K562 (cell line): ENCODE results near the gene SLC26A11. TPM values are rescaled to one million over a fixed set of nuclear protein-coding genes. Genes with fewer than 3 reads are reported as not detected.

Experiments used
- ATAC-seq: fragments of 200-7000 bp; cut with Tn5 transposase; 3 replicates; pipeline ENCODE4 v1.9.1; 2020; ENCODE audit warnings: moderate library complexity
- BruUV-seq: library from RNA; stranded (reverse); fragments of 400-500 nt; replicated peaks from 2 replicates; lab custom pipeline; 2021; lab: Mats Ljungman, UMichigan
- CTCF ChIA-PET: fragments of 300-600 bp; formaldehyde crosslinking; extraction: SDS; loops from one replicate; lab custom pipeline; 2021; ENCODE audit warnings: low intra/inter-chr PET ratio; lab: Yijun Ruan, JAX
- POLR2A ChIA-PET: fragments of 300-600, 350-650 bp; sonication (Branson Sonifier 250); formaldehyde crosslinking; extraction: SDS; loops from one replicate; lab custom pipeline; 2021; ENCODE audit warnings: antibody characterized with exemption, inconsistent platforms; lab: Yijun Ruan, JAX
- DNase-seq, 4 experiments: peaks; one replicate each; pipeline versions ENCODE4 v3.0.0 to v3.0.0-alpha.2; 2011 to 2018; ENCODE audit warnings: low spot score in 3 of 4, mixed read lengths in 3 of 4; ENCODE audit errors: extremely low read depth in 1 of 4
- FAIRE-seq: peaks from 2 replicates; lab custom pipeline; 2011; peaks lifted over from hg19 to GRCh38; lab: Jason Lieb, UNC
- H2AFZ ChIP-seq: 2 replicates; pipeline ENCODE4 v1.6.0; 2011; ENCODE audit warnings: low read depth, low read length, control low read depth, inconsistent platforms
- H3K27ac ChIP-seq: fragments of 200-600 bp; 3 replicates; pipeline ENCODE4 v1.8.0; 2011; ENCODE audit warnings: low read depth, mild to moderate bottlenecking, control low read depth, inconsistent platforms, low read length, moderate library complexity, mixed read lengths; ENCODE audit errors: extremely low read depth
- H3K27me3 ChIP-seq, 2 experiments: fragments of 300-600 bp in 1 of 2; 2 replicates in 1 of 2; 3 replicates in 1 of 2; pipeline versions ENCODE4 v1.6.0 to v1.8.0; 2011; ENCODE audit warnings: inconsistent platforms in 2 of 2, low read length in 2 of 2, mild to moderate bottlenecking in 1 of 2, mixed read lengths in 1 of 2, moderate library complexity in 1 of 2; ENCODE audit not compliant: control insufficient read depth in 2 of 2, insufficient read depth in 2 of 2
- H3K36me3 ChIP-seq: fragments of 300-600 bp; 3 replicates; pipeline ENCODE4 v1.8.0; 2011; ENCODE audit warnings: mild to moderate bottlenecking, low read length, inconsistent platforms; ENCODE audit not compliant: control insufficient read depth, insufficient read depth
- H3K4me1 ChIP-seq, 2 experiments: fragments of 200-600 bp in 1 of 2; replicated peaks in 1 of 2; 2 replicates in 1 of 2; 3 replicates in 1 of 2; pipeline versions ENCODE4 v1.5.1 to v1.8.0; 2011; ENCODE audit warnings: inconsistent platforms in 2 of 2, low read length in 2 of 2, mild to moderate bottlenecking in 1 of 2, mixed read lengths in 1 of 2, moderate library complexity in 1 of 2; ENCODE audit not compliant: control insufficient read depth in 2 of 2, insufficient read depth in 2 of 2
- H3K4me2 ChIP-seq: 2 replicates; pipeline ENCODE4 v1.6.1; 2011; ENCODE audit warnings: low read length, control low read depth, inconsistent platforms, mixed read lengths; ENCODE audit not compliant: insufficient read depth
- H3K4me3 ChIP-seq: fragments of 200-600 bp; sonication (generic), shearing (Covaris generic); 2 replicates; pipeline ENCODE4 v1.5.1; 2016; ENCODE audit warnings: control low read depth, inconsistent platforms
- H3K79me2 ChIP-seq: fragments of 200-600 bp; 3 replicates; pipeline ENCODE4 v1.8.0; 2011; ENCODE audit warnings: low read length, inconsistent platforms; ENCODE audit not compliant: control insufficient read depth, insufficient read depth
- H3K9ac ChIP-seq, 2 experiments: 2 replicates each; pipeline versions ENCODE4 v1.6.0 to v1.6.1; 2011; ENCODE audit warnings: low read depth in 2 of 2, low read length in 2 of 2, control low read depth in 1 of 2, inconsistent platforms in 1 of 2, mild to moderate bottlenecking in 1 of 2, mixed read lengths in 1 of 2; ENCODE audit not compliant: insufficient read depth in 1 of 2
- H3K9me1 ChIP-seq: one replicate; pipeline ENCODE4 v1.6.0; 2011; ENCODE audit warnings: inconsistent platforms, mild to moderate bottlenecking, low read length, moderate library complexity; ENCODE audit not compliant: control insufficient read depth, insufficient read depth
- H3K9me3 ChIP-seq: replicated peaks from 2 replicates; pipeline ENCODE4 v1.5.1; 2011; ENCODE audit warnings: low read depth, low read length, inconsistent platforms; ENCODE audit not compliant: control insufficient read depth, insufficient read depth
- H4K20me1 ChIP-seq: replicated peaks from 2 replicates; pipeline ENCODE4 v1.6.1; 2011; ENCODE audit warnings: low read length, inconsistent platforms, mixed read lengths; ENCODE audit not compliant: control insufficient read depth, insufficient read depth
- C11orf30 ChIP-seq: fragments of 450-650 bp; IDR thresholded peaks from 2 replicates; pipeline ENCODE4 v1.6.1; 2016; ENCODE audit warnings: low read depth, mild to moderate bottlenecking
- ETS2 ChIP-seq: IDR thresholded peaks from 2 replicates; pipeline ENCODE4 v1.6.1; 2016; ENCODE audit warnings: borderline replicate concordance, missing genetic modification characterization, mild to moderate bottlenecking, moderate library complexity, missing compliant biosample characterization; ENCODE audit not compliant: poor library complexity, severe bottlenecking
- SPI1 ChIP-seq: IDR thresholded peaks from 2 replicates; pipeline ENCODE4 v1.6.1; 2011; ENCODE audit warnings: low read depth, low read length, control low read depth, borderline replicate concordance
- ZNF780A ChIP-seq: fragments of 250-450 bp; sonication (Bioruptor Pico); IDR thresholded peaks from 2 replicates; pipeline ENCODE4 v1.5.0; 2021; ENCODE audit warnings: mild to moderate bottlenecking
- WGBS: fragments of 100-300 bp; shearing (Covaris generic); methylation state at CpG from one replicate; pipeline ENCODE4 v1.1.6; 2016; ENCODE audit warnings: low coverage, mixed read lengths; ENCODE audit not compliant: insufficient coverage; ENCODE audit errors: missing lambda C conversion rate; 5-methylcytosine and 5-hydroxymethylcytosine counted together
- in situ Hi-C: fragments of 300-500 bp; cut with MboI; formaldehyde crosslinking; loops from 4 replicates; pipeline ENCODE4 v1.15.0; 2018; ENCODE audit warnings: inconsistent platforms, mixed read lengths
- intact Hi-C: fragments of 100-400 bp; cut with micrococcal nuclease; formaldehyde crosslinking; loops from 2 replicates; pipeline ENCODE4 v1.14.2; 2022
- polyA plus RNA-seq, 8 experiments: library from polyadenylated mRNA; depleted of rRNA in 4 of 8; stranded (reverse) in 5 of 8; unstranded in 3 of 8; fragments of >200 nt; fragmentation: Nextera tagmentation in 2 of 8; fragmentation: Illumina TruSeq in 1 of 8; extraction: Ambion mirVana in 2 of 8; extraction: Trizol in 1 of 8; gene quantifications; 2 replicates each; pipeline versions ENCODE4 v1.2.1 to v1.2.3, GENCODE V29; 2011 to 2014; ENCODE audit warnings: inconsistent platforms in 1 of 8, missing spikeins in 1 of 8
- total RNA-seq, 7 experiments: library from RNA; depleted of rRNA in 6 of 7; stranded (reverse); fragments of >200 nt in 6 of 7; fragmentation: Illumina TruSeq in 2 of 7; extraction: Trizol in 2 of 7; gene quantifications; 2 replicates each; pipeline versions ENCODE4 v1.2.1 to v1.2.3, GENCODE V29; 2011 to 2021; ENCODE audit warnings: low replicate concordance in 1 of 7
- TF ChIP-seq, protein P1 (sequence below), 2 experiments: fragments of 450-650 bp in 1 of 2; sonication (generic) in 1 of 2; formaldehyde crosslinking; conservative IDR thresholded peaks; 2 replicates each; pipeline versions ENCODE4 v1.4.0 to v1.8.1; 2020 to 2022; ENCODE audit warnings: mild to moderate bottlenecking in 1 of 2, missing genetic modification reagents in 1 of 2

The SLC26A11 gene
- total and polyA plus RNA-seq, 9 of the 15 experiments (the other 6 are each of a cell fraction or from before 2014, with no cell fraction given) = 0.06 to 3.1 (median 1.2) TPM; not detected in 1

- TF ChIP-seq C11orf30 = no peak
- TF ChIP-seq, protein P1, sequence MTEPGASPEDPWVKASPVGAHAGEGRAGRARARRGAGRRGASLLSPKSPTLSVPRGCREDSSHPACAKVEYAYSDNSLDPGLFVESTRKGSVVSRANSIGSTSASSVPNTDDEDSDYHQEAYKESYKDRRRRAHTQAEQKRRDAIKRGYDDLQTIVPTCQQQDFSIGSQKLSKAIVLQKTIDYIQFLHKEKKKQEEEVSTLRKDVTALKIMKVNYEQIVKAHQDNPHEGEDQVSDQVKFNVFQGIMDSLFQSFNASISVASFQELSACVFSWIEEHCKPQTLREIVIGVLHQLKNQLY (CRISPR knock-in tag; conservative IDR thresholded peaks at IDR 0.05) = no peak
- TF ChIP-seq, all 486 proteins: peak for 0
Observed at GRCh38 chr17:80246266-80246681, 26.0 kb downstream of the SLC26A11 start (continued).

DNA sequence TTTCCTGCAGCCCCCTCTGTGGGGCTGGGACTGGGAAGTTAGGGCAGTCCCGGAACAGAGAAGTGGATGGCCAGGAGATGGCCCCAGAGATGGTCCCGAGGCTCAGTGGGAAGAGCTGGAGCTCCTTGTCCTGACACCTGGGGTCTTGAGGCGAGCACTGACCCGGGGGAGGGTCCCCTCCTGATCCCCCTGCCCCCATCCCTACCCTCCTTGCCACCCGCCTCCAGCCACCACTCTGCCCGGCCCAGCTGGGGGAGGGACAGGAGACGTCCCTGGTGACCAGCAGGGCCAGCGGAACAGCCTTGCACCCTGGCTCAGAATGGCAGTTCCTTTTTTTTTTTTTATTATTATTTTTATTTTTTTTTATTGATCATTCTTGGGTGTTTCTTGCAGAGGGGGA lies 26.5 kb downstream of the SLC26A11 start:
- no peak for ATAC-seq
- TF ChIP-seq ETS2 (tag) (no peak), ZNF780A (CRISPR knock-in tag) (no peak), SPI1 (0 out of 2 replicates have a peak, but pooled peaks have one; percentile 18)
- 65% methylated on average over 5 of the region's 8 CpGs for WGBS
- no peaks in the 10 kb centered on the region for H4K20me1 ChIP-seq
- no peaks in the 10 kb centered on the region for H3K79me2 ChIP-seq
- FAIRE-seq = no peak
- no peak overlapping the region for H3K27ac ChIP-seq
- H3K9ac ChIP-seq = 0 out of 4 replicates have a peak overlapping the region, but pooled peaks of 1 of the 2 experiments have one; percentile 23
- no peaks in the 10 kb centered on the region for H3K9me1 ChIP-seq
- no peak overlapping the region for H3K4me2 ChIP-seq
- no peak overlapping the region for H3K4me3 ChIP-seq
- CTCF ChIA-PET = no interaction called here
- H3K27me3 ChIP-seq = no peaks in the 10 kb centered on the region
- H3K9me3 ChIP-seq = no peaks in the 10 kb centered on the region
- no peaks in the 10 kb centered on the region for H3K36me3 ChIP-seq
- in situ Hi-C loops = no loop called here
- no TSS peak for BruUV-seq
- POLR2A ChIA-PET = no interaction called here
- DNase-seq = no peak
- H2AFZ ChIP-seq = no peak overlapping the region
- peaks cover 0 to 43% of the 10 kb centered on the region in 2 experiments; a peak in 3 of 5 replicates for H3K4me1 ChIP-seq
- intact Hi-C loops = no loop called here
